GM18870 (cell line): ENCODE measurements around the gene LSM4.

Source experiments
- ATAC-seq: cut with Tn5 transposase; IDR thresholded peaks from one replicate; pipeline ENCODE4 v1.9.1; 2021; ENCODE audit warnings: moderate library complexity; ENCODE audit not compliant: unreplicated experiment

Gene LSM4

GRCh38 chr19:18257503-18258470, 65.1 kb downstream of the LSM4 start:
- no peak for ATAC-seq
